HL-60 (cell line): ENCODE measurements around the gene GTPBP4.

ENCODE experiments used
- DNase-seq, 2 experiments: peaks; one replicate each; pipeline ENCODE4 v3.0.0-alpha.2; 2010 to 2020; ENCODE audit warnings: low read depth in 1 of 2, low spot score in 1 of 2
- H3K27ac ChIP-seq: fragments of 250-450 bp; sonication (Bioruptor Pico); replicated peaks from 2 replicates; pipeline ENCODE4 v1.5.1; 2020; ENCODE audit warnings: mild to moderate bottlenecking, moderate library complexity
- H3K27me3 ChIP-seq: fragments of 250-450 bp; sonication (Bioruptor Pico); 2 replicates; pipeline ENCODE4 v1.5.1; 2021; ENCODE audit warnings: mild to moderate bottlenecking, moderate library complexity; ENCODE audit not compliant: insufficient read depth, poor library complexity, severe bottlenecking
- H3K4me3 ChIP-seq: replicated peaks from 2 replicates; pipeline ENCODE4 v1.5.1; 2011; ENCODE audit warnings: mild to moderate bottlenecking, control low read depth, low read length; ENCODE audit not compliant: insufficient read depth
- CTCF ChIP-seq: IDR thresholded peaks from one replicate; pipeline ENCODE4 v1.5.1; 2011; ENCODE audit warnings: low read length, control low read depth, inconsistent platforms; ENCODE audit not compliant: insufficient read depth
- GABPA ChIP-seq: IDR thresholded peaks from 2 replicates; pipeline ENCODE4 v1.6.1; 2012; ENCODE audit warnings: low read depth
- POLR2AphosphoS5 ChIP-seq: IDR thresholded peaks from 2 replicates; pipeline ENCODE4 v1.6.1; 2012; ENCODE audit warnings: low read depth
- REST ChIP-seq: IDR thresholded peaks from 2 replicates; pipeline ENCODE4 v1.6.1; 2012; ENCODE audit warnings: low read depth; ENCODE audit not compliant: insufficient replicate concordance
- SPI1 ChIP-seq: IDR thresholded peaks from 2 replicates; pipeline ENCODE4 v1.6.1; 2012; ENCODE audit warnings: low read depth, mild to moderate bottlenecking, borderline replicate concordance

Gene GTPBP4

DNA sequence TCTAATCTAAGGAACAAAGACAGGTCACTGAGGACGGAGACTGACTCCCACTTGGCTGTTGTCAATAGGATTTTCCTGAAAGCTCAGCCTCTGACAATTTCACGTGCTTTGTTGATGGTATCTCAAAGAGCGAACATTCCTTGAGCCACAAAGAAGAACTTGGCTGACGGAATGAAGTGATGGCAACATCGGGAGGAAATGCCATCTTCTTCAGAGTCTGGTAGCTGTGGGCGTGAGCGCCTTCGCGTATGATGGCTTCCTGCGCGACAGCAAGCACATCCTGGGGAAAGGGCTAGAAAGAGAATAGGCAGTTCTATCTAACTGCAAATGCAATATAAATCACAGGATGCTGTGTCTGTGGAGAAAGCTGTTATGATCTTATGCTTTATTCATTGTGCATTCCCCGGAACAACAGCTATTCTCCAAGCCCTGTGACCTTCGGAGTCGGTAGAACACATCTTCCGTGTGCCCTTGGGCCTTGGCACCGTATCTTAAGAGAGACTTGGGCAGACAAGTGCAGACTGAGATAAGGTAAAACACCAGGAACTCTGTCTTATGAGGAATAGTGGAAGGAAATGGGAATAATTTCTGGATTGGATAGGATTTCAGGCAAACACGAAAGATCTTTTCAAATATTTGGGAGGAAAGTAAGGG is 19.6 kb upstream of the GTPBP4 start:
- Histone ChIP-seq H3K27ac (no peak overlapping the region), H3K27me3 (no peaks in the 10 kb centered on the region), H3K4me3 (no peak overlapping the region)
- DNase-seq: no peak
- TF ChIP-seq REST (no peak), POLR2AphosphoS5 (no peak), SPI1 (no peak), GABPA (no peak), CTCF (no peak)

DNA sequence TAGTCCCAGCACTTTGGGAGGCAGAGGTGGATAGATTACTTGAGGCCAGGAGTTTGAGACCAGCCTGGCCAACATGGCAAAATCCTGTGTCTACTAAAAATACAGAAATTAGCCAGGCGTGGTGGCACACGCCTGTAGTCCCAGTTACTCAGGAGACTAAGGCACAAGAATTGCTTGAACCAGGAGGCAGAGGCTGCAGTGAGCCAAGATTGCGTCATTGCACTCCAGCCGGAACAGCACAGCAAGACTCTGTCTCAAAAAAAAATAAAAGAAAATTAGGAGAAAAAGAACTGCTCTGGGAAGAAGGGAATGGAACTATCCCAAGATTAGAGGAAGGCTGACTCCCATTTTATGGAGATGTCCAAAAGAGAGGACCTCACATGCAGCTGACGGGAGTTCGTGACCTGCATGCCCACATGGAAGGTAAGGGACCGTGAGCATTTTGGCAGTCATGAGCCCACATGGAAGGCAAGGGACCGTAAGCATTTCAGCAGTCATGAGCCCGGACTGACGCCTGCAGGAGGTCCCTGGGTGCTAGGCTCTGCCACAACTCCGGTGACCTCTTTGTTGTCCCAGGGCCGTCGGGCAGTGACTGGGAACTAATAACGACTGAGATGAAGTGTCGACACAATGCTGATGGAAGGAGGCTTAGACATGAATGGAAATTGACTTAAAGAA is 18.6 kb upstream of the GTPBP4 start:
- Histone ChIP-seq H3K27me3 (no peaks in the 10 kb centered on the region), H3K4me3 (no peak overlapping the region), H3K27ac (no peak overlapping the region)
- DNase-seq: no peak
- TF ChIP-seq GABPA (no peak), POLR2AphosphoS5 (no peak), REST (no peak), SPI1 (no peak), CTCF (no peak)

- DNase-seq: no peak
- Histone ChIP-seq H3K27me3 (no peaks in the 10 kb centered on the region), H3K27ac (no peak overlapping the region), H3K4me3 (no peak overlapping the region)
- TF ChIP-seq SPI1 (no peak), REST (no peak), GABPA (no peak), POLR2AphosphoS5 (no peak), CTCF (no peak)
These were observed 17.7 kb upstream of the GTPBP4 start for GRCh38 chr10:970311-971149.
